Measurements from ENCODE around the gene PNLIPRP2.

PNLIPRP2 gene

GRCh38 chr10:116613471-116613870 is 7.3 kb upstream of the PNLIPRP2 start:
- no peak for DNase-seq

DNA sequence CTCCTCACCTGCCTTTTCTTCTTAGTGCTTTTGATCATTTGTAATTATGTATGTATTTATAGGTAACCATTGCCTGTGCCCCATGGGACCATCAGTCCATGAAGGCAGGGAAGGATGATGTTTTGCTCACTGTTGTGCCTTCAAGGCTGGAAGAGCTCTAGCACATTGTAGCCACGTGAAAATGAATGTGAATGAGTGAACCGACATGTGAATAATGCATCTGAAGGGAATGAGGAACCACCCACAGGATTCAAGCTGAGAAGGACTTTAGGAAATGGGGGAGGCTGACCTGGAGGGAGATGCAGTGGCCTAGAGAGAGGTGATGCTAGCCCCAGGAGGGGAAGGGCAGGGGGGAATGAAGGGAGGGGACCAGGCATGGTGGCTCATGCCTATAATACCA is 6.0 kb upstream of the PNLIPRP2 start:
- DNase-seq: no peak

- no peak for DNase-seq
These were observed 5.5 kb upstream of the PNLIPRP2 start for GRCh38 chr10:116615199-116615776.

- DNase-seq: no peak
These were observed 723 bp downstream of the PNLIPRP2 start for GRCh38 chr10:116621476-116621875.

- DNase-seq: no peak
These were observed 1.3 kb downstream of the PNLIPRP2 start for GRCh38 chr10:116621934-116622655.

DNA sequence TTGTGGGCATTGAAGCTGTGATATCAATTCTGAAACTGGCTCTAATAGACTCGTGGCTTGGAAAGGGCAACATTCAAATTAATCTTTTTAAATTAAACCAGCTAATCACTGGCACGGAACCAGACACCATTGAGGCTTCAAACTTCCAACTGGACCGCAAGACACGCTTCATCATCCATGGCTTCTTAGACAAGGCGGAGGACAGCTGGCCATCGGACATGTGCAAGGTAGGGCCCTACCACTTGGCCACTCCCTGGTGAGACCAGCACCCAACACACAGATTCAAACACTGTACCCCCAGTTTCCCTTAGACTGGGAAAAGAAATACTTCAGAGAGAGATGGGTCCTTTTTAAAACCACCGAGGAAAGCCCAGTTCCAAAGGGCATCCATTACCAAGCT is 5.1 kb downstream of the PNLIPRP2 start:
- DNase-seq: no peak

GRCh38 chr10:116626815-116627214 is 6.1 kb downstream of the PNLIPRP2 start:
- no peak for DNase-seq

- DNase-seq: no peak
These were observed 6.7 kb downstream of the PNLIPRP2 start for GRCh38 chr10:116627386-116627933.

- no peak for DNase-seq
These were observed 8.6 kb downstream of the PNLIPRP2 start for GRCh38 chr10:116629340-116629739.

DNA sequence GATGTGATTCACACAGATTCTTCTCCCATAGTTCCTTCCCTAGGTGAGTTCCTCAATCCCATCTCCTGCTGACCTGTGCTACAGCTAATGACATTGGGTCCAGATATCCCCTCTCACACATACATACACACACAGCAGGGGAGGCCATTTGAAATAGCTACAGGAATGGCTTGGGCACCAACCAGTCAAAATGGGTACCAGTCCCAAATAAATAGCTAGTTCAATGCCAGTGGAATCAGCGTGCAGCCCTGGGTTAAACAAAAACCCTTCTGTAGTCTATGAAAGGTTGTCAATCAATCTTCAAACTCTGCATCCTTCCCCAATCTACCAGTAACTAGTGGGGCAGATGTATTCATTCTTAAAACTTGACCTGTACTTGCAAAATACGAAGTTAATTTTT is 9.3 kb downstream of the PNLIPRP2 start:
- no peak for DNase-seq

- DNase-seq: no peak
These were observed 11.1 kb downstream of the PNLIPRP2 start for GRCh38 chr10:116631871-116632295.

DNA sequence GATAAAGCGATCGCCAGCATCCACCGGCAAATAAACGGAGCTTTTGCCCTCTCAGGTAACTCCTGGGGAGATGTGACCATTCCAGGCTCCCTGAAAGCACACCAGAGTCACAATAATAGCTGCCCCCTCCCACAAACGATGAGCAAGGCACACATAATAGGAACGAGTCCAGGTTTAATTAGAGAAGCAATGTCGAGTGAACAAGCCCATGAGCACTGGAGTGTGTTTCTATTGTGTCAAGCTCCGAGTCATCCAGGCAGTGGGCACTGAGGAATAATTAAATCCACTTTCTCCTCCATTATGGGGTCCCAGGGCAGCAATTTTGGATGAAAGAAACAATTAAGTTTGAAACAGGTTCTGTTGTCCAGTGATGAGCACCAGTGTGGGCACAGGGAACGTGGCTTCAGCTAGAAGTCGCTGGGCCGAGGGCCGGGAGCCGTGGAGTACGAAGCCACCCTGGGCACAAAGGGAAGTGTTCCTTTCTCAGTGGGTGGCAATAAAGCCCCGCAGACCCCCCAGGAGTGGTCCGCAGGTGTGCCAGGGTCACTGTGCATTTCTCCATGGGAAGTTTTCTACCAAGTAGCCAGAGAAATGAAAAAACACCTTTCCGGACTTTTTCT is 12.0 kb downstream of the PNLIPRP2 start:
- DNase-seq: no peak

GRCh38 chr10:116633216-116633600 is 12.5 kb downstream of the PNLIPRP2 start:
- DNase-seq: no peak

- no peak for DNase-seq
These were observed 13.6 kb downstream of the PNLIPRP2 start for GRCh38 chr10:116634126-116634975.

DNA sequence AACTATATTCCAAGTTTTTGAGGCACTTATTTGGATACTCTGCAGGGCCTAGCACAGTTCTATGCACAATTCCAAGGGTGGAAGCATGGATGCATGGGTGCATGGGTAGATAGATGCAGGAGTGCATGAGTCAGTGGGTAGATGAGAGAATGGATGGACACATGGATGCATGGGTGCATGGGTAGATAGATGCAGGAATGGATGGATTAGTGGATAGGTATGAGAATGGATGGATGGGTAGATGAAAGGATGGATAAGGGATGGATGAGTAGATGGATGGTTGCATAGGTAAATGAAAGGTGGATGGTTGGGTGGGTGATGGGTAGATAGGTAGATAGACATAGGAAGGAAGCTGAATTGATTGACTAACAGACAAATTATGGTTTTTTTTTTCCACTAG is 15.6 kb downstream of the PNLIPRP2 start:
- DNase-seq: no peak

DNA sequence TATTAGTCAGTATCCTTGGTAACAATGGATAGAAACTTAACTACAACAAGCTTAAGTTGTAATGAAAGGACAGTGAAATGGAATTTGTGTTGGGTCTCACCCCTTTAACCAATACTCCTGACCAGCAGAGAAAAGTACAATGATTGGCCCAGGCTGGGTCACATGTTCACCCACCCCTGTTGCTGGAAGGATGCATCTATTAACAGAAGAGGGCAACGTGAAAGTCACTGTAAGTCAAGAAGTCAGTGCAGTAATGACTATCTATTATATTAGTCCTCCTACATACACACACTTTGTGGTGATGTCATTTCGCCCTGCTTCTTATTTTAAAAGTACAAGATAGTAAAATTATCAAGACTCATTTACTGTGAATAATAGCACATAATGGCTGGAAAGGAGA is 16.2 kb downstream of the PNLIPRP2 start:
- DNase-seq: no peak

DNA sequence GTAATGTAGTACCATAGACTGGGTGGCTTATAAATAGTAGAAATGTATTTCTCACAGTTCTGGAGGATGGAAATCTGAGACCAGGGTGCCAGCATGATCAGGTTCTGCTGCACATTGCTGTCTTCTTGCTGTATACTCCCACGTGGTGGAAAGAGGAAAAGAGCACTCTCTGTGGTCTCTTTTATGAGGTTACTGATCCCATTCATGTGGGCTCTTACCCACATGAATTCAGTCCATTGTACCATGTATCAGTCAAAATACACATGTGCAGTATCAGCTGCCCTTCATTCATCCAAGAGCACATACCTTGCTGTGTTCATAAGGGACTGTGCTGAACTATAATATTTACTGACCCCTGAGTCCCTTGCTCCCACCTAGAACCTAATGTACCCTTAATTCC is 17.1 kb downstream of the PNLIPRP2 start:
- no peak for DNase-seq

DNA sequence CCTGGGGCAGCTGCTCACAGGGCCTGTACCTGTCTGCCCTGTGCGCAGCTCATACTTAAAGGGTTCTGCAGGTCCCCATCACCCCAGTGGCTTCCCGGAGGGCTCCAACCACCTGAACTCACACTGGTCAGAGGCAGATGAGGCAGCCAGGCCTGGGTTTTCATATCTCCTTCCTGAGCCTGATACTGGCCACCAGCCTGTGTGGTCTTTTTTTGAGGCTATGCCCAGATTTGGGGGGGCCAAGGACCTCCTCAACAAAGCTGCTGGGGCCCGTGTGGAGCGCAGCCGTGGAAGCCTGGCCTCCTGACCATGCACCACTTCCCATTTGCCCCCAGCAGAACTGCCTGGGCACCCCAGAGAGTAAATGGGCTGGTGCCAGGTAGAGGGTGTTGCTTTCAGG is 25.7 kb downstream of the PNLIPRP2 start:
- DNase-seq: no peak

DNA sequence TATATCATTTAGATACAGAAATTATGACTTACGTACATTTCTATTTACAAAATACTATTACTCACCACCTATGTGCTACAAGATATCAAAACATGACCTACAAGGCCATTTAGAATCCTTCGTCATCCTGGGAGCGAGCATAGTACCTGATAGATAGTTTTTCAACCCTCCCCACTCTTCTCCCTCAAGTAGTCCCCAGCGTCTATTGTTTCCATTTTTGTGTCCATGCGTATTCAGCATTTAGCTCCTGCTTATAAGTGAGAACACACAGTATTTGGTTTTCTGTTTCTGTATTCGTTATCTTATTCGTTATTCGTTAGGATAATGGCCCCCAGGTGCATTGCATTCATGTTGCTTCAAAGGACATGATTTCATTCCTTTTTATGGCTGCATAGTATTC is 28.1 kb downstream of the PNLIPRP2 start:
- no peak for DNase-seq

DNA sequence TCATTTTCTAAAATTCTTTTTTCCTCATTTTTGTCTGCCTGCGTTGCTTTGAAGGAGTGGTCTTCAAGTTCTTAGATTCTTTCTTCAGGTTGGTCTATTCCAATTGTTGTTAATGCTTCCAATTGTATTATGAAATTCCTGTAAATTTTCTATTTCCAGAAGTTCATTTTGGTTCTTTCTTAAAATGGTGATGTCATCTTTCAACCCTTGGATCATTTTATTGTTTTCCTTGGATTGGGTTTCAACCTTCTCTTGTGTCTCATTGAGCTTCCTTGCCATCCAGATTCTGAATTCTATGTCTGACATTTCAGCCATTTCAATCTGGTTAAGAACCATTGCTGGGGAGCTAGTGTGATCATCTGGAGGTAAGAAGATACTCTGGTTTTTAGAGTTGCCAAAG is 33.1 kb downstream of the PNLIPRP2 start:
- DNase-seq: no peak

DNA sequence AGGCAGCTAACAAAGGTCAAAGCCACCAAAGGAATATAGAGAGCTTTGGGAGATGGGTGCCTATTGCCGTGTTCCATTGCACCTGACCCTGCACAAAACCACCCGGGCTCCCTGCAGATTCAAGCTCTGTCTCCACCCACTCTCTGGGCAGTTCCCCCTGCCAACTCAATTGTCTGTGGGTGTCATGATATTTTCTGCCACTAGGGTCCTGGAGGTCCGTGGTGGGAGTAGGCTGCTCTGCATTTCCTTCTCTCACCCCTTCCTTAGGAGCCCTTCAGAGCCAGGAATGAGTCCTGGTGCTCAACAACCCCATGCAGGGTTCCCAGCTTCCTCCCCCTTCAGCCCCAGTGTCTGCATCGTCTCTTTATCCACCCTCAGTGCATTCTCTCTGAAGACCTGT is 34.1 kb downstream of the PNLIPRP2 start:
- no peak for DNase-seq

- DNase-seq: no peak
These were observed 34.8 kb downstream of the PNLIPRP2 start for GRCh38 chr10:116655568-116655967.

- no peak for DNase-seq
These were observed 35.3 kb downstream of the PNLIPRP2 start for GRCh38 chr10:116656044-116656443.

Data from activated naive CD4-positive, alpha-beta T cell treated with anti-CD3 and anti-CD28 coated beads, Interleukin-2, amount 50 U/mL, for 16 hours (primary cell).